Ammon's horn (tissue), 1 donor: Measurements from ENCODE around the gene WDR1.

Source experiments
- DNase-seq: peaks from one replicate; pipeline ENCODE4 v3.0.0-alpha.2; 2016; ENCODE audit warnings: low spot score

WDR1 gene

DNA sequence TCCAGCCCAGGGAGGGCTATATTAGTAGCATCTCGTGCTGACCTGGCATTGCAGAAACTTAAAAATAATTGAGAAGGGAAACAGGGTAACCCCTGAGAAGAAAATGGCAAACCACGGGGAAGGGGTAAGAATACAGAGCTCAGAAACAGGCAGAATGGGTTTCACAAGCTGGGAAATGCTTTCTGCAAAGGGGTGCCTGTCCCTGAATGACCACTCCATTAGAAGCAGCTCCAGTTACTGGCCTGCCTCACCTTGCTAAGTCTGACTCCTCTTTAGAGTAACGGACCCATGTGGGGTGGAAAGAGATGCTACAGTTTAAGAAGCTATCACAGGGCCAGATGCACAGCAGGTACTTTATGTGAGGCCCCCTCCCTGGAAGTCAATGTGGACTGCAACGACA lies 2.5 kb downstream of the WDR1 start:
- no peak for DNase-seq

DNA sequence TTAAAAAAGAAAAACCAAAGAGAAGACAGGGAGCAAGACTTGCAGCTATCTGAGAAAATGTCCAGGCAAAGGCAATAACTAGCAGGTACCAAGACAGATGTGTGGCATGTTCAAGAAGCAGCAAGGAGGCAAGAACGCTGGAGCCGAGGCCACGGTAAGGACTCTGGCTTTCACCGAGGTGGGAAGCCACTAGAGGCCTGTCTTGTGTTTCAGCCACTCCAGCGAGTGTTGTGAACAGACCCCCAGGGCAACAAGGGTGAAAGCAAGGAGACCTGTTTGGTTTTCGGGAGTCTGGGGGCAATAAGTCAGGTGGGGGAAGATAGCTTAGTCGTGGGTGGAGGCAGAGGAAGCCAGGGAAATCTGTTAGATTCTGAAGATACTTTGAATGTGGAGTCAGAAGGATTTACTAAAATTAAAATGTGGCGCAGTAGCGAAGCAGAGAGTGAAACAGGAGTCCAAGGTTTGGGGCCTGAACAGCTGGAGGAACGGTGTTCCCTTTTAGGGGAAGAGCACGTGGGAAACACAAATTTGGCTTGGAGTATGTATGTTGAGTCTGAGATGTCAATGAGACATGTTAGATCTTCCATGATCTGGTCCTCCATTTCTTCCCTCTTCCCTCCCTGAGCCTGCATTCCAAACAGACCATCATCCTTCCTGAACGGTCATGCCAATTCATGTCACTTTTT lies 3.1 kb downstream of the WDR1 start:
- DNase-seq = no peak

GRCh38 chr4:10112658-10113284 lies 3.8 kb downstream of the WDR1 start:
- no peak for DNase-seq

DNA sequence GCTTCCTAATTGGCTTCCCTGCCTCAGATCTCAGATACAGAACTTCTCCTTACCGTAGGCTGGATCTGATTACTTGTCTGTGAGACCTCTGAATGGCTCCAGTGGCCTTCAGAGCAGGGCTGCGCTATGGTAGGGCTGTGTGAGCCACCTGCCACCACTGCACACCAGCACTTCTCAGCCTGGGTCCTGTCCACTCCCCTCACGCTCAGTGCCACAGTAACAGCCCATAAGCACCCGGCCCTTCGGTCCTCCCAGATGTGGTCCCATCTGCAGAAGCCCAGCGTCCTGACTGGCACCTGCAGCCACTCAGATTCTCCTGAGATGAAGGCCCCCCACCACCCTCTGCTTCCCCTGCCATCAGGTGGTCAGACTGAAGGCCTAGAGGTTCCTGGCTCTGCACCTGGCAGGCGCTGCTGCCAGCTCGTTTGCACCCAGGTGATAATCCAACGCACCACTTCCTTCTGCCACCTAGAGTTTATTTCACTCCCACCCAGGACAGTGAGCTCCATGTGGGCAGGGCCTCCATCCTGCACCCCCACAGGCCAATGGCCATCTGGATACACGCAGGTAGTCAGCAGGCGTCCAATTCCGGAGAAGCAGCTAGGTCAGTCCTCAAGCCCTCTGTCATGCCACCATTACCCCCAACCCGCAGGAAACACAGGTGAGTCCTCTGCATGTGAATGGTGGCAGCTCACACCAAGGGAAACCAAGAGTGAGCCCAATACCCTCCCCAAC lies 5.4 kb downstream of the WDR1 start:
- no peak for DNase-seq

GRCh38 chr4:10109995-10110670 lies 6.5 kb downstream of the WDR1 start:
- DNase-seq = no peak

DNA sequence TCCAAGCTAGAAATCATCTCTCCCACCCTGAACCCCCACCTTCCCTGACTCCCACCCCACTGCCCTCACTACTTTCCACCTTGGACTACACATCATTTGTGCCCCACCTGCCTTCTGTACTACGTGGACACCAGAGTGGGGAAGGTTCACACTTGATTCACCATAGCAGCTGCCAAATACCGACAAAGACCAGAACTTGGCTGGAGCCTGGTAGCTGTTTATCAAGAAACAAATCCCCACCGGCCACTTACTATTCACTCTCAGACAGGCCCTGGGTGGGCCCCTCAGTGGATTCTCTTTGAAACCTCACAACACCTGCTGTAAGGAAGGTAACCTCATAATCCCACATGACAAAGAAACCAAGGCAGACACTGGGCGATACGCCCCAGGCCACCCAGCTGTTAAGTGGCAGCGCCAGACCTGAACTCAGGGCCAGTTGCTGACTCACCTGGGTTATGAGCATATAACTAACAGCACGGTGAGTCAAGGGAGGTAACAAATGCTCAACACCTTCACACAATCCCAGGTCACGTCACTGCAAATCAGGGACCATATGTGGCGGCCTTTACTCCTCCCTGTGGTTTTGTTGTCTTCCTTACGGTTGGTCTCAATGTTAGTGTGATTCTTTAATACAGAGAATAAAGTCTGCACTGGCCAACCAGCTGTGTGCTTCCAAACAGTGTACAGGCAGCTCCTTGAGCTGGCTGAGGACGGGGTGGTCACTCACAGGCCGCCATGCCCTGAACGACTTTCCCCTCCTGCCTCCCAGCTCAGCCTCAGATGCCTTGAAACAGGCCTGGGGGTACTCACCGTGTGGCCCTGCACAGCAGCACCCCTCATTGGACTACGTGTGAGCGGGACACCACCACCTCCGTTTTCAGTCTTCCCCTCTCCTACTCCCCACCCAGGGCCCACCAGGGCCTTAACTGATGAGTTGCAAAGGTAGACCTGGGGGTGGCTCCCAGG lies 7.5 kb downstream of the WDR1 start:
- no peak for DNase-seq

GRCh38 chr4:10108391-10108790 lies 8.2 kb downstream of the WDR1 start:
- no peak for DNase-seq

DNA sequence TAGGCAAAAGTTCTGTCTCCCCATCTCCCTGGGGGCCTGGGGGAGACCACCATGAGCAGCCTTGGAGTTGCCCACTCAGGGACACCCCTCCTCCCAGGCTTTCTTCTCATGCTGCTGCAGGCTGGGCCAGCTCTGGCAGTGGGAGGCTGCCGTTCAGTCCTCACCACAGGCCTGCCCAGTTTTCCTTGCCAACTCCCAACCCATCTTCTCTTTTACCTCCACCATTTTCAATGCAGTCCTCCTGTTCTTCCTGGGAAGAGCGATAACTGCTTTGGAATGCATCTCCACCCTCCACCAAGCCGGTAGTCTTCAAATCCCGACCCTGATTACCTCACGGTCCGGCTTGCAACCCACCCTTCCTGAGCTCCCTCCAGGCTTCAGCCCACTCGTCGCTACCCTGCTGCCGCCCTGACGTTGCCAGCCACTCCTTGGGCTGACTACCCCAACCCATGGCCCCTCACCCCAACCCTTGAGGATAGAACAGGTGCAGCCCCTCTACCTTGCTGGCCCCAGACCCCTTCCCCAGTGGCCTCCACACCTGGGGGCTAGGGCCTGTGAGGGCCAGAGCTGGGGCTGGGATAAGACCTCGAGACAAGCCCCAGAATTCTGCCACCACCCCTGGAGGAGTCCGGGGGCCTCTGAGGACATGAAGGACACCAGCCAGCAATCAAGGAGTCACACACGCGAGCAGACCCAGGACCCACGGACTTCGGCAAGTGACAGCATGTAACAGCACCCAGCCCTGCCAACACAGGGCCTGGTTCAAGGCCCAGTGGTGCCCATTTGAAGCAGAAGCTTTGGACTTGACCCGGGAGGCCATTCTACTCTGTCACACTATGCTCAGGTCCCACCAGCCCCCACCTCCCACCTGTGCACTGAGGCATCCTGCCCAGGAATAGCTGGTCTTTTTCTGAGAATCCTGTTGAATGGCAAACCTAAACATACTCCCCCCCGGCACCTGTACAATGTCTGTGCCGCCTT lies 9.2 kb downstream of the WDR1 start:
- DNase-seq = no peak

DNA sequence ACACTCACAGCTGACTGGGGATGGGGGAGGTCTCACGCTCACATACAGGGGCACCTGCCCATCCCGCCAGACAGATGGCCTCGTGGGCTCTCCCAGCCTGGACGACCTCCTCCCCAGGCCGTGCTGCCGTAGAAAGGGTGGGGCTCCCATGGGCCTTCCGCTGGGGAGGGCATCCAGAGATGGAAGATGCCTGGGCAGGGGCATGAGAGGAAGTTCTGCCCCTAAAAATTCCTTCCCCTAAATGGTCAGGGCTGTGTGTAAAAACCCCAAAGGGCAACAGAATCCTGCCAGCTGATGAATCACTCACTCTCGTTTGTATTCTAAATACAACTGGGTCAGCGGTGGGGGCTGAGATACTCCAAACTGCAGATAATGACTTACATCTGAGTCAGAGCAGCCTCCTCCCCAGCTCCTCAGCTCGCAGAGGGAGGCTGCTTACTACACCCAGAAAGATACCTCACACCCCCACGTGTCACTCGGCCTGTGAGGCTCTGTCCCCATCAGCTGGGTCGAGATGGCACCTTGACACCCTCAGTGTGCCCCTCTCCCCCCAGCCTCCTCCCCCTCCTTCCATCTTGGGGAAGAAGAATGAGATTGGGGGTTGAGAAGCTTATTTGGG lies 10.1 kb downstream of the WDR1 start:
- peak; percentile 82 for DNase-seq

GRCh38 chr4:10105920-10106319 lies 10.7 kb downstream of the WDR1 start:
- DNase-seq = no peak

GRCh38 chr4:10105421-10105820 lies 11.2 kb downstream of the WDR1 start:
- DNase-seq = no peak

DNA sequence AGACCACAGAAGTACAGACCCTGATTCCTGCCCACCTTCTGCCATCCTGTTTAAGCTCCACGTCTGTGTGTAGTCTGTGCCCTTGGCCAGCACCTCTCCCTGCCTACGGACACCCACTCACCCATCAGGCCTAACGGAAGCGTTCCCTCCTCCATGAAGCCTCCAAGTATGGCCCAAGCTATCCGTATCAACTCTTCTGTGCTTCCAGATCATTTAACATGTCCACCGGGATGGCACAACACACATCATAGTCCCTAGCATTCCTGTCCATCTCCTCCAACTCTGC lies 11.7 kb downstream of the WDR1 start:
- no peak for DNase-seq

DNA sequence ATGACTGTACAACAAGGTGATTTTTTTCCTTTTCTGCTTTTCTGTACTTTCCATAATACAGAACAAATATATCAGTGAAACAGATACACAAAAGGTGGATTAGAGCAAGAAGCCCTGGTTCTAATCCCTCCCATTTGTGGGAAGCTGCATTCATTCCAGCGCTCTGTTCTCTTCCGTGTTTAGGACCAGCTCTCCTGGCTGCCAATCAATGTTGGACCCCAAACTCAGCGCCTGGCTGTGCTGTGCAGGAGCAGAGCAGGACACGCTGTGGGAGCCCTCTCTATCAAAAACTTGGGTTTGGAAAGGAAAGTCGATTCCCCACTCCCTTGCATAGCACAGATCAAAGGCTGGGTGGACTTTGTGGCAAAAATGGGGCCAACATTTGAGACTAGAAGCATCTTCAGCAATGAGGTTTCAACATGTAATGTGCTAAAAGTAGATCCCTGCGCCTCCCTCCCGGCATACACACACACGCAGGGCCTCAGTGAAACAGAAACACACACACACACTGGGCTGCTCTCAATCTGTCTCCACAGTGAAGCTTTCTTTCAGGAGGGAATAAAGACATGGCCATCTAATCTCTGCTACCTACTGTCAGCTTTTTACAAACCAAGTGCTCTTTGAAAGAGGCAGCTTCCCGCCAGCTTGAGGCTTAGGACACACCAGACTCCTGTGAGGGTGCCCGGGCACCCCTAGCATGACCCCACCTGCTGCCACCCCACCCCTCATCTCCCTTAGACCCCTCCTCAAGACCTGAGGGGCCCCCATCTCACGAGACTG lies 12.2 kb downstream of the WDR1 start:
- peak; percentile 67 for DNase-seq

DNA sequence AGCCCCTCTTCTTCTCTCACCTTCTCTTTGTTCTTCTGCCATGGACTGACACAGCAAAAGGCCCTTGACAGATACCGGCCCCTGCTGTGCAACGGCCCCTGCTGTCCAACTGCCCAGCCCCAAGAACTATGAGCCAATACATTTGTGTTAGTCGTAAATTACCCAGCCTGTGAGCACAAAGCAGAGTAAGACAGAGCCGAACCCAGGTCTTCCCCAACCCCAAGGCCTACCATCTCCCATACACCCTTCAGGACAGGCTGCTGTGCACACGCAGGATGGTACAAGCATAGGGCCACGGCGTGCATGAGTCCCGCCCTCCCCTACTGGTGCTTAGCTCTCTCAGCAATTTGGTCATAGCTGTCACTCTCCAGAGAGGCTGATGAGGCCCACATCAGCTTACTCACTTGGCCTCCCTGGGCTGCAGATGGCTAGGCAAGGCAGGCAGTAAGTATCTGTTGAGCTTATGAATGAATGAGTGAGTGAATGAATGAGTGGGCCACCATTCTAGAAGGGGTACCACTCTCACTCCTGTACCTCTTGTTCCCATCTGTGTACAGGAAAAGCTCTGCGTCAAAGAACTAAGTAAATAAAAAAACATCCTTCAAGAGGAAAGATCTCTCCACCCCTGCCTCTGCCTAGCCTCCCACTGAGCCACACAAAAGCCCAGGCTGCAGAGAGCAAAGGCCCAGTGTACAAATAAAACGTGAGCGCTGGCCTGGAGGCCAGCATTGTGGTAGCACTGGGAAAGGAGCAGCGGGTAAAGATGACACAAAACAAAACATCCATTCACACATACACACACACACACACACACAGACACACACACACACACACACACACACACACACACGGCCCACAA lies 13.9 kb downstream of the WDR1 start:
- DNase-seq = no peak

DNA sequence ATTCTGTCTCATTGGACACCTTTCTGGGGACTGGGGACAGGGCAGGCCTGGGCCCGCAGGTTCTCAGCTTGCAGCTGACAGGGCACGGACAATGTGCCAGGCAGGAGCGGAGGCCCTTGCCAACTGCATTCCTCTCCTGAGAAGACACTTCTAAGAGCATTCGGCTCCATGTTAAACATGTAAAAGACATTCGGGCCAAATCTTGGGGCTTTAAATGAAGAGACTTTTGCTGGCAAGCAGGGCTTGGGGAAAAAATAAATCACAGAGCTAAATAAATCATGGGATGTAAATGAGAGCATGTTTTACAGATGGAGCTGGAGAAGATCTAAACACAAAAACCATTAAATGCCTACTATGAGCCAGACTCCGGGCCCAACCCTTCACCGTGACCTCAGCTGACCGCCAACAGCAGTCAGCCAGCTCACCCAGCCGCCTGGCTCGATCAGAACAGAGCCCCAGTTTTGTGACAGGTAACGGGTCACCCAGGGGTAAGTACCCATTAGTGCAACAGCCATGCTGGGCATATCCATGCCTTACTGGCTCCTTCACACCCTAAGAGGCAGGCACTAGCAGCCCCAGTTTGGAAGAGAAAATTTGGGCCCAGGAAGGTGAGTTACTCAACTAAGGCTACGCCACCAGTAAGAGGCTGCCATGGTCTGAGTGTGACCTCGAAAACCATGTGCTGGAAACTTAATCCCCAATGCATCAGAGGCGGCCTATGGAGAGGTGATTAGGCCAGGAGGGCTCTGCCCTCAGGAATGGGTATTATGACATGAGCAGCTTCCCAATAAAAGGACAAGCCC lies 14.7 kb downstream of the WDR1 start:
- DNase-seq = no peak

GRCh38 chr4:10100734-10101216 lies 15.8 kb downstream of the WDR1 start:
- DNase-seq = peak; percentile 67
